ENCODE measurements around the gene COG5.

DNA sequence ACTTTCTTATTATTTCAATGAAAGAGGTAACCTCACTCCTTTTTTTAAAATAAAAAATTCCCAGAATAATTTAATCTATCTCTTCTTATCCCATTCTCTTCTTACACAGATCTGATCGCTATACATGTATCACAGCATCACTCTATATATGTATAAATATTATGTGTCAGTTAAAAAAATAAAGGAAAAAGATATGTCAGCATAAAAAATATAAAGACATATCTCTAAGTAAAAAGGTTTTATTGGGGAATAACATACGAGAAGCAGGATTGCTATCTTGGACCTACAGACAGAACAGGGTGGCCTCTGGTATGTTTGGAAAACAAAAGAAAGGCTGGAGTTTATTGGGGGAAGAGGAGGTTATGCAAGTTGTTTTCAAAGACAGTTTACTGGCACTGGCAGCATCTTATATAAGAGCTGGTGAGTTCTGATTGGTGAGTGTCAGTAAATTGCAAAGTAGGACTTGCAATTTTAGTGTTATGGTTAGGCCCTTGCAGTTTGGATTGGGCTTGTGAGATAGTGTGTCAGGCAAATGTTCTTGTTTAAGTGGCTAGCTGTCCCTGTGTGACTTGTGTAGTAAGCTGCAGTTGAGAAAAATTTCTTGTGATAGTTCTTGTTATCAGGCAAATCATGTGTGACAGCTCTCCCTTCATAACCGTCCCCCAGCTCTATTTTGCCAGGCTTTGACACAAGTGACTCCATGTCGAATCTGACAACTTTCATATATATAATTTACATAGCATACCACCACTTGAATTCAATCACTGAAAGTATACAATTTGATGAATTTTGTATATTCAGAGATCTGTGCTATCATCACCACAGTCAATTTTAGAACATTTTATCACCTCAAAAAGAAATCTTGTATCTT, 276.7 kb downstream of the COG5 start:
- TF ChIP-seq, protein P1, sequence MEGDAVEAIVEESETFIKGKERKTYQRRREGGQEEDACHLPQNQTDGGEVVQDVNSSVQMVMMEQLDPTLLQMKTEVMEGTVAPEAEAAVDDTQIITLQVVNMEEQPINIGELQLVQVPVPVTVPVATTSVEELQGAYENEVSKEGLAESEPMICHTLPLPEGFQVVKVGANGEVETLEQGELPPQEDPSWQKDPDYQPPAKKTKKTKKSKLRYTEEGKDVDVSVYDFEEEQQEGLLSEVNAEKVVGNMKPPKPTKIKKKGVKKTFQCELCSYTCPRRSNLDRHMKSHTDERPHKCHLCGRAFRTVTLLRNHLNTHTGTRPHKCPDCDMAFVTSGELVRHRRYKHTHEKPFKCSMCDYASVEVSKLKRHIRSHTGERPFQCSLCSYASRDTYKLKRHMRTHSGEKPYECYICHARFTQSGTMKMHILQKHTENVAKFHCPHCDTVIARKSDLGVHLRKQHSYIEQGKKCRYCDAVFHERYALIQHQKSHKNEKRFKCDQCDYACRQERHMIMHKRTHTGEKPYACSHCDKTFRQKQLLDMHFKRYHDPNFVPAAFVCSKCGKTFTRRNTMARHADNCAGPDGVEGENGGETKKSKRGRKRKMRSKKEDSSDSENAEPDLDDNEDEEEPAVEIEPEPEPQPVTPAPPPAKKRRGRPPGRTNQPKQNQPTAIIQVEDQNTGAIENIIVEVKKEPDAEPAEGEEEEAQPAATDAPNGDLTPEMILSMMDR (IDR thresholded peaks at IDR 0.05 in 4 of 5, conservative IDR thresholded peaks at IDR 0.05 in 1 of 5), result no peak
- no peak for TF ChIP-seq POLR2A (IDR thresholded peaks at IDR 0.05)
